CD14-positive monocyte (primary cell): Measurements from ENCODE around the gene DOCK10. TPM values are rescaled to one million over a fixed set of nuclear protein-coding genes. Genes with fewer than 3 reads are reported as not detected.
A peak's percentile ranks its signal among the peaks of the same experiment; 100 is the strongest.

ENCODE experiments used
- DNase-seq, 3 donors: peaks; one replicate each; pipeline ENCODE4 v3.0.0-alpha.2; 2011 to 2022
- H2AFZ ChIP-seq: 2 replicates; pipeline ENCODE4 v1.6.0; 2012; ENCODE audit warnings: mild to moderate bottlenecking, low read depth, low read length, inconsistent platforms; ENCODE audit not compliant: insufficient read depth, poor library complexity, severe bottlenecking
- H3K27ac ChIP-seq, 2 donors: 1 replicate in 1 of 2; 2 replicates in 1 of 2; pipeline ENCODE4 v1.5.1; 2012 to 2013; ENCODE audit warnings: low read length in 2 of 2, control low read depth in 1 of 2, inconsistent platforms in 1 of 2, low read depth in 1 of 2, mild to moderate bottlenecking in 1 of 2
- H3K27me3 ChIP-seq, 2 donors: one replicate each; pipeline versions ENCODE4 v1.6.0 to v1.6.1; 2011 to 2013; ENCODE audit warnings: low read length in 2 of 2; ENCODE audit not compliant: control insufficient read depth in 2 of 2, insufficient read depth in 2 of 2
- H3K36me3 ChIP-seq, 2 donors: replicated peaks in 1 of 2; 1 replicate in 1 of 2; 2 replicates in 1 of 2; pipeline versions ENCODE4 v1.5.1 to v1.6.1; 2012 to 2013; ENCODE audit warnings: low read length in 2 of 2, control low read depth in 1 of 2, inconsistent platforms in 1 of 2, mild to moderate bottlenecking in 1 of 2; ENCODE audit not compliant: insufficient read depth in 2 of 2, control insufficient read depth in 1 of 2
- H3K4me1 ChIP-seq, 2 donors: 1 replicate in 1 of 2; 2 replicates in 1 of 2; pipeline versions ENCODE4 v1.5.1 to v1.6.1; 2012 to 2013; ENCODE audit warnings: low read length in 2 of 2, control low read depth in 1 of 2, inconsistent platforms in 1 of 2, mild to moderate bottlenecking in 1 of 2, moderate library complexity in 1 of 2; ENCODE audit not compliant: insufficient read depth in 2 of 2, control insufficient read depth in 1 of 2
- H3K4me2 ChIP-seq: replicated peaks from 2 replicates; pipeline ENCODE3; 2012; ENCODE audit warnings: low read length, moderate library complexity, mild to moderate bottlenecking; ENCODE audit not compliant: poor library complexity, severe bottlenecking; ENCODE audit errors: extremely low read depth
- H3K4me3 ChIP-seq, 3 experiments: fragments of 200-600 bp in 1 of 3; sonication (generic) in 1 of 3; replicated peaks in 1 of 3; 1 replicate in 2 of 3; 2 replicates in 1 of 3; pipeline ENCODE4 v1.5.1; 2011 to 2013; ENCODE audit warnings: low read length in 3 of 3, mild to moderate bottlenecking in 3 of 3, control low read depth in 2 of 3, low read depth in 2 of 3, inconsistent platforms in 1 of 3, moderate library complexity in 1 of 3
- H3K79me2 ChIP-seq: 2 replicates; pipeline ENCODE4 v1.6.0; 2012; ENCODE audit warnings: mild to moderate bottlenecking, control low read depth, inconsistent platforms, low read length, moderate library complexity; ENCODE audit not compliant: insufficient read depth
- H3K9ac ChIP-seq: 2 replicates; pipeline ENCODE4 v1.6.0; 2017; ENCODE audit warnings: low read length, mild to moderate bottlenecking; ENCODE audit not compliant: insufficient read depth, poor library complexity, severe bottlenecking
- H3K9me3 ChIP-seq, 2 donors: replicated peaks in 1 of 2; 1 replicate in 1 of 2; 2 replicates in 1 of 2; pipeline versions ENCODE4 v1.5.1 to v1.6.1; 2012 to 2013; ENCODE audit warnings: low read length in 2 of 2, control low read depth in 1 of 2; ENCODE audit not compliant: control insufficient read depth in 1 of 2, insufficient read depth in 1 of 2
- H4K20me1 ChIP-seq: 2 replicates; pipeline ENCODE4 v1.6.0; 2012; ENCODE audit warnings: mild to moderate bottlenecking, low read length, control low read depth, moderate library complexity; ENCODE audit not compliant: insufficient read depth
- H3K27ac Mint-ChIP-seq, 7 donors: one replicate each; pipeline ENCODE4 v1.8.0; 2020; ENCODE audit warnings: mild to moderate bottlenecking in 7 of 7, mixed read lengths in 7 of 7, moderate library complexity in 6 of 7, inconsistent platforms in 2 of 7
- H3K27me3 Mint-ChIP-seq, 3 donors: one replicate each; pipeline ENCODE4 v1.8.0; 2021 to 2022; ENCODE audit warnings: low read depth in 3 of 3, mild to moderate bottlenecking in 3 of 3, mixed read lengths in 3 of 3, moderate library complexity in 3 of 3, inconsistent platforms in 1 of 3
- H3K36me3 Mint-ChIP-seq, 2 donors: one replicate each; pipeline ENCODE4 v1.8.0; 2020; ENCODE audit warnings: mixed read lengths in 2 of 2, inconsistent platforms in 1 of 2, mild to moderate bottlenecking in 1 of 2
- H3K4me1 Mint-ChIP-seq: one replicate; pipeline ENCODE4 v1.8.0; 2020; ENCODE audit warnings: mild to moderate bottlenecking, mixed read lengths
- H3K4me3 Mint-ChIP-seq, 2 donors: one replicate each; pipeline ENCODE4 v1.8.0; 2020; ENCODE audit warnings: mild to moderate bottlenecking in 2 of 2, mixed read lengths in 2 of 2, moderate library complexity in 1 of 2
- H3K9me3 Mint-ChIP-seq, 7 donors: one replicate each; pipeline ENCODE4 v1.8.0; 2020 to 2022; ENCODE audit warnings: mixed read lengths in 7 of 7, mild to moderate bottlenecking in 6 of 7, moderate library complexity in 6 of 7, inconsistent platforms in 2 of 7
- CTCF ChIP-seq: fragments of 200-600 bp; IDR thresholded peaks from one replicate; pipeline ENCODE4 v1.8.0; 2022; ENCODE audit warnings: antibody characterized with exemption, mild to moderate bottlenecking
- WGBS: methylation state at CpG from one replicate; pipeline ENCODE4 v1.1.5; 2013; ENCODE audit warnings: missing lambda C conversion rate; ENCODE audit not compliant: insufficient coverage; 5-methylcytosine and 5-hydroxymethylcytosine counted together
- intact Hi-C, 2 donors: fragments of 100-400 bp; cut with micrococcal nuclease; formaldehyde crosslinking; loops; one replicate each; pipeline versions ENCODE4 v1.15.0 to v1.15.1; 2023
- polyA plus RNA-seq, 3 donors: library from polyadenylated mRNA; depleted of rRNA in 1 of 3; unstranded in 2 of 3; stranded (reverse) in 1 of 3; fragments of 300-500 nt in 2 of 3; fragments of >200 nt in 1 of 3; fragmentation: Illumina TruSeq in 2 of 3; gene quantifications; 1 replicate in 2 of 3; 2 replicates in 1 of 3; pipeline ENCODE4 v1.2.3, GENCODE V29; 2012 to 2021

The DOCK10 gene
- polyA plus RNA-seq, 3 donors = 9.5 to 30.9 (median 16.5) TPM

- H3K27ac ChIP-seq = no peak overlapping the region
- intact Hi-C loops = no loop called here
- H3K4me3 ChIP-seq = no peak overlapping the region
- no peak overlapping the region for H3K9ac ChIP-seq
- no peaks in the 10 kb centered on the region for H3K4me1 Mint-ChIP-seq
- no peaks in the 10 kb centered on the region for H3K79me2 ChIP-seq
- no peak overlapping the region for H3K4me2 ChIP-seq
- H4K20me1 ChIP-seq = no peaks in the 10 kb centered on the region
- H3K27ac Mint-ChIP-seq = peak overlapping the region in 2 of 7 donors; percentile 15 to 52
- no peaks in the 10 kb centered on the region for H3K9me3 ChIP-seq
- H3K27me3 Mint-ChIP-seq = no peaks in the 10 kb centered on the region
- no peak for DNase-seq
- H3K36me3 ChIP-seq = peaks cover 86 to 100% of the 10 kb centered on the region in 2 donors
- peaks cover 86 to 99% of the 10 kb centered on the region in 2 donors for H3K36me3 Mint-ChIP-seq
- no peaks in the 10 kb centered on the region for H3K4me1 ChIP-seq
- H2AFZ ChIP-seq = no peak overlapping the region
- TF ChIP-seq CTCF = no peak
- no peaks in the 10 kb centered on the region for H3K27me3 ChIP-seq
- WGBS = 100% methylated on average over 3 of the region's 5 CpGs
- no peak overlapping the region for H3K4me3 Mint-ChIP-seq
- peaks cover 0 to 1% (median 0%) of the 10 kb centered on the region in 7 donors for H3K9me3 Mint-ChIP-seq
These were observed 195.6 kb downstream of the DOCK10 start for GRCh38 chr2:224846686-224847085.

GRCh38 chr2:224846161-224846560, 196.1 kb downstream of the DOCK10 start:
- Histone ChIP-seq H3K27me3 (no peaks in the 10 kb centered on the region), H3K27ac (no peak overlapping the region), H4K20me1 (no peaks in the 10 kb centered on the region), H3K36me3 (peaks cover 87 to 99% of the 10 kb centered on the region in 2 donors), H3K9me3 (no peaks in the 10 kb centered on the region), H3K4me3 (no peak overlapping the region), H3K9ac (no peak overlapping the region), H3K4me1 (no peaks in the 10 kb centered on the region), H3K4me2 (no peak overlapping the region), H2AFZ (no peak overlapping the region), H3K79me2 (no peaks in the 10 kb centered on the region)
- WGBS = 97% methylated on average over 4 of the region's 4 CpGs
- H3K4me1 Mint-ChIP-seq = no peaks in the 10 kb centered on the region
- intact Hi-C loops = no loop called here
- H3K27me3 Mint-ChIP-seq = no peaks in the 10 kb centered on the region
- DNase-seq = no peak
- TF ChIP-seq CTCF = no peak
- H3K4me3 Mint-ChIP-seq = no peak overlapping the region
- peaks cover 85 to 98% of the 10 kb centered on the region in 2 donors for H3K36me3 Mint-ChIP-seq
- no peak overlapping the region for H3K27ac Mint-ChIP-seq
- H3K9me3 Mint-ChIP-seq = peaks cover 0 to 1% (median 0%) of the 10 kb centered on the region in 7 donors
